Fibroblast of pulmonary artery (primary cell): Measurements from ENCODE around the gene PYGO2.
A peak's percentile ranks its signal among the peaks of the same experiment; 100 is the strongest.
"Not testable (repeated sequence)": the region's sequence is repeated elsewhere in the genome, so short reads cannot be mapped to it uniquely, and the experiment has no call there.

Experiments used
- DNase-seq: peaks from one replicate; pipeline ENCODE4 v3.0.0-alpha.2; 2010; ENCODE audit warnings: low read depth
- H3K4me3 ChIP-seq: replicated peaks from 2 replicates; pipeline ENCODE4 v1.5.1; 2011; ENCODE audit warnings: low read depth, mild to moderate bottlenecking, control low read depth, low read length, moderate library complexity
- TF ChIP-seq, protein P1 (sequence below): IDR thresholded peaks from 2 replicates; pipeline ENCODE4 v1.5.1; 2011; ENCODE audit warnings: mild to moderate bottlenecking, control low read depth, low read length, inconsistent platforms; ENCODE audit errors: missing control alignments

The PYGO2 gene

DNA sequence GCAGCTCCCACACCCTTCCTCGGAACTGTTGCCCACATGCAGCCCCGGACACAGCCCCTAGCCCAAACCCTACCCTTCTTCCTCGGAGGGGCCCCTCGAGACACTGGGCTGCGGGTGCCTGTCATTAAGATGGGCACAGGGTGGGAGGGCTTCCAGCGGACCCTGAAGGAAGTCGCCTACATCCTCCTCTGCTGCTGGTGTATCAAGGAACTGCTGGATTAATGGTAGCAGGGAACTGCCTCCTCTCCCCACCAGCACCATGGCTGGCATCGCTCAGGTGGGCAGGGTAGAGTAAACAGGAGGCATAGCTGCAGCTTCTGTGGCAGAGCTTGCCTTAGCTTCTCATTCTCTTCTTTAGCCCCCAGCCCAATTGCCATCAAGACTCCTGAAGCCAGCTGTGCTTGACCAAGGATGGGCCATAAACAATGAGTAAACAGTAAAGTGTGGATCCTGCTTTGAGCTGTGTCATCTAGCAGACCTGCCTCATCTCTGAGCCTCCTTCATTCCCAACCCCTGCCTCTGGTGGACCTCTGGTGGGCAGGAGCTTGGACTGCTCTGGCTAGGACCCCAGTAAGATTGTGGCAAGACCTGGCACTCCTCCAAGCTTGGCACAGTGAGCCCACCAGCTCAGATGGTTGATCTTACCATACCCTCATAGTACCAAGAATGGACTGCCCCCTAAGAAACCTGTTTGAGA, 32.1 kb upstream of the PYGO2 start, which contains the start of gene LENEP:
LENEP (plus strand) TSS at position 15 of the 697 bp plus-strand sequence; CDS start at position 37, 22 bp downstream.
- TF ChIP-seq, protein P1, sequence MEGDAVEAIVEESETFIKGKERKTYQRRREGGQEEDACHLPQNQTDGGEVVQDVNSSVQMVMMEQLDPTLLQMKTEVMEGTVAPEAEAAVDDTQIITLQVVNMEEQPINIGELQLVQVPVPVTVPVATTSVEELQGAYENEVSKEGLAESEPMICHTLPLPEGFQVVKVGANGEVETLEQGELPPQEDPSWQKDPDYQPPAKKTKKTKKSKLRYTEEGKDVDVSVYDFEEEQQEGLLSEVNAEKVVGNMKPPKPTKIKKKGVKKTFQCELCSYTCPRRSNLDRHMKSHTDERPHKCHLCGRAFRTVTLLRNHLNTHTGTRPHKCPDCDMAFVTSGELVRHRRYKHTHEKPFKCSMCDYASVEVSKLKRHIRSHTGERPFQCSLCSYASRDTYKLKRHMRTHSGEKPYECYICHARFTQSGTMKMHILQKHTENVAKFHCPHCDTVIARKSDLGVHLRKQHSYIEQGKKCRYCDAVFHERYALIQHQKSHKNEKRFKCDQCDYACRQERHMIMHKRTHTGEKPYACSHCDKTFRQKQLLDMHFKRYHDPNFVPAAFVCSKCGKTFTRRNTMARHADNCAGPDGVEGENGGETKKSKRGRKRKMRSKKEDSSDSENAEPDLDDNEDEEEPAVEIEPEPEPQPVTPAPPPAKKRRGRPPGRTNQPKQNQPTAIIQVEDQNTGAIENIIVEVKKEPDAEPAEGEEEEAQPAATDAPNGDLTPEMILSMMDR = no peak
- no peak within 1 kb of the TSS for H3K4me3 ChIP-seq
- DNase-seq = no peak

DNA sequence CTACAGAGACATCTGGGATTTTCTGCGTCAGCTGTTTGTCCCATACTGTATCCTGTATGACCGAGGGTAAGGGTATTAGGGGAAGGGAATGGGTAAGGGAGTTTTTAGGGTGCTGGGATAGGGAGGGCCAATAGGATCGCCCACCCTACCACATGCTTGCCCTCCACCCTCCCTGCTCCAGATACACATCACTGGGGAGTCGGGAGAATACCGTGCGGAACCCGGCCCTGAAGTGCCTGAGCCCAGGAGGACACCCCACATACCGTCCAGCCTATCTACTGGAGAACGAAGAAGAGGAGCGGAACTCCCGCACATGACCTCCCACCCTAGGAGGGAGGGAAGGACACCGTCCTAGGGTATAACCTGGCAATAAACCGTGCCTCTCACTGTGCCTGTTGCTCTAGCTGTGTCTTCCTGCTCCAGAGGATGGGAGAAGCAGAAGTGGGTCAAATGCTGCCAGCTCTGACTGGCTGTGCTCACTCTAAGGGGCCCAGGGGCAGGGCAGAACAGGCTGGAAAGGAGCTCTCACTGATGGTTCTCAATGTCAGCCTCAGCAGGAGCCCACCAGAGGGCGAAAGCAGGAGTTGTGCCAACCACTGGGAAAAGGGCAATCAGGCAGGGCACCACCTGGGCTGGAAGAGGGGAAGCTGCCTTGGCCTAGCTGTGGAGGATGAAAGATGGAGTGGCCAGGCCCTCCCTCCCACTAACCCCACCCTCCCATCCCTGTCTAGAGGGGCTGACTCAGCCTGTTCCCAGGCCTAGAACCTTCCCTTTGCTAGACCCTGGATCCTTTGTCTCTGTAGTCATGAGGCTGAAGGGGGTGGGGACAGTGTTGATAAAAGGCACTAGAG, 31.4 kb upstream of the PYGO2 start:
- peak; percentile 67 for DNase-seq
- H3K4me3 ChIP-seq = no peak overlapping the region
- TF ChIP-seq, protein P1 = peak; percentile 23

DNA sequence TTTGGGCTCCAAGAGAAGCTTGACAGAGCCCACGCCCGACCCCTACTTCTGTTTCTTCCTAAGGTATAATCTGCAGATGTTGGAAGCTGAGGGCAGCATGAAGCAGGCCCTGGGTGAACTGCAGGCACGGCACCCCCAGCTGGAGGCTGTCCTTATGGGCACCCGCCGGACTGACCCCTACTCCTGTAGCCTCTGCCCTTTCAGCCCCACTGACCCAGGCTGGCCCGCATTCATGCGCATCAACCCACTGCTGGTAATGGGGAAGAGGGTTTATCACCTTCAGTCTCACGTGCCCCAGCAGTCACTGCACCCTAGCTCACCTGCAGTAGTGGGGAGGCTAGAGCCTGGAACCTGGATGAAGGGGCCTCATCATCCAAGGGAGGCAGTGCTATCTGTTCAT, 28.7 kb upstream of the PYGO2 start:
- TF ChIP-seq, protein P1 = no peak
- H3K4me3 ChIP-seq = no peak overlapping the region
- no peak for DNase-seq

DNA sequence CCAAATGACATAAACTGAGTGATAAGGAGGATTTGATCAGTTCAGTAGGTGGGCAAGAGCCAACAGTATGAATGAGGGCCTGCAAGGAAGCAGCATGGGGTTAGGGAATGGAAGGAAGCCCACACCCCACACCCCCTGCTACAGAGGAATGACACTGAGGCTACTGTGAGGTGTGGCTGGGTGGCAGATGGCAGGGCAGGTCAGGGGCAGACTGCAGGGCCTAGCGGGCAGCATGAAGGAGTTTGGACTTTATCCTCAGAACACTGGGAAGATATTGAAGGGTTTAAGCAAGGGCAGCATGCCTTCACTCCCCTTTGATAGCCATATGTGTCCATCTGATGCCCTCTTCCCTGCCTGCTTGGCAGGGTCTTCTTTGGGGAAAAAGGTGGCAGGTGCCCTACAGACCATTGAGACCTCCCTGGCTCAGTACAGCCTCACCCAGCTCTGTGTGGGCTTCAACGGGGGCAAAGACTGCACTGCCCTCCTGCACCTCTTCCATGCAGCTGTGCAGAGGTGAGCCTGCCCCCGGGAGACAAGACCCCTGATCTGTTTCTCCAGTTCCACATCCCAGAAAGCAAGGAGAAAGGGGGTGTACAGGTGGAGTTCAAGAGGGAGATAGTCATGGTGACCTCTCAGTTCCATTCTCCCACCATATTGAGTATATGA, 27.7 kb upstream of the PYGO2 start:
- H3K4me3 ChIP-seq = no peak overlapping the region
- no peak for DNase-seq
- TF ChIP-seq, protein P1 = no peak

DNA sequence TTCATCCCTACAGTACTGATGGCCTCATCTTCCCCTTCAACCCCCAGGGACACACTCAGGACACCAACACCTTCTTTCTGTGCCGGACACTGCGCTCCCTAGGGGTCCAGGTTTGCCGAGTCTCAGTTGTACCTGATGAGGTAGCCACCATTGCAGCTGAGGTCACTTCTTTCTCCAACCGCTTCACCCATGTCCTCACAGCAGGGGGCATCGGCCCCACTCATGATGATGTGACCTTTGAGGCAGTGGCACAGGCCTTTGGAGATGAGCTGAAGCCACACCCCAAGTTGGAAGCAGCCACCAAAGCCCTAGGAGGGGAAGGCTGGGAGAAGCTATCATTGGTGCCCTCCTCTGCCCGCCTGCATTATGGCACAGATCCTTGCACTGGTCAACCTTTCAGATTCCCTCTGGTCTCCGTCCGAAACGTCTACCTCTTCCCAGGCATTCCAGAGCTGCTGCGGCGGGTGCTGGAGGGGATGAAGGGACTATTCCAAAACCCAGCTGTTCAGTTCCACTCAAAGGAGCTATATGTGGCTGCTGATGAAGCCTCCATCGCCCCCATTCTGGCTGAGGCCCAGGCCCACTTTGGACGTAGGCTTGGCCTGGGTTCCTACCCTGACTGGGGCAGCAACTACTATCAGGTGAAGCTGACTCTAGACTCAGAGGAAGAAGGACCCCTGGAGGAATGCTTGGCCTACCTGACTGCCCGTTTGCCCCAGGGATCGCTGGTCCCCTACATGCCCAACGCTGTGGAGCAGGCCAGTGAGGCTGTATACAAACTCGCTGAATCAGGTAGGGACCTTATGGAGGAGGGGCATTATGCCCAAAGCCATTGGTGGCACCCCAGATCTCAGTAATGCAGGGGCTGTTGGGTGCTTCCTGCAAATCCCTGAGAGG, 26.7 kb upstream of the PYGO2 start:
- DNase-seq = no peak
- TF ChIP-seq, protein P1 = no peak
- H3K4me3 ChIP-seq = no peak overlapping the region

DNA sequence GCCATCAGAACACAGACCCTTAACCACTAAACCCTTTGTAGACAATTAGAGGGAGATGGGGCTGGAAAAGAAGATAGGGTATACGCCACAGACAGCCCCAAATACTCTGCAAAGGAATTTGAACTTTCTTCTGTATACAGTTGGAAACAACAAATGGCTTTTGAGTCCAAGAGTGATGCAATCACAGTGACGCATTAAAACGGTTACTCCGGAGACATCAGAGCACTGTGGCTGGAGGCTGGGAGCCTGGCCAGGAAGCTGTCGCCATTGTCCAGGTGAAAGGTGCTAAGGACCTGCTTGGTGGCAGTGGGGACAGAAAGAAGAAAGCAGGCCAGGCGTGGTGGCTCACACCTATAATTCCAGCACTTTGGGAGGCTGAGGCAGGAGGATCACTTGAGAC, 25.7 kb upstream of the PYGO2 start:
- H3K4me3 ChIP-seq = no peak overlapping the region
- TF ChIP-seq, protein P1 = no peak
- peak; percentile 51 for DNase-seq

DNA sequence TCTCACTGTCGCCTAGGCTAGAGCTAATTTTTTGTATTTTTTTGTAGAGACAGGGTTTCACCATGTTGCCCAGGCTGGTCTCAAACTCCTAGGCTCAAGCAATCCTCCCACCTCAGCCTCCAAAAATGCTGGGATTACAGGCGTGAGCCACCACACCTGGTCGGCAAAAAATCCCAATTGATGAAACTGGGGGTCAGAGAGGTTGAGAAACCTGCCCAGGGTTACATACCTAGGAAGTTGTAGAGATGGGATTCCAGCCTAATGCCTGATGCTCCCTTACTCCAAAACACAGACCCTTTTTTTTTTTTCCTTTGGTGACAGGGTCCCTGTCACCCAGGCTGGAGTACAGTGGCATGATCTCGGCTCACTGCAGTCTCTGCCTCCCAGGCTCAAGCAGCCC, 25.2 kb upstream of the PYGO2 start:
- not testable (repeated sequence) for DNase-seq, H3K4me3 ChIP-seq
